HG02973 (cell line): ENCODE measurements around the gene LCE6A.

Experiments used
- ATAC-seq: cut with Tn5 transposase; IDR thresholded peaks from one replicate; pipeline ENCODE4 v1.9.1; 2021; ENCODE audit warnings: moderate library complexity; ENCODE audit not compliant: unreplicated experiment

LCE6A gene

GRCh38 chr1:152842556-152842955 lies at the start of gene LCE6A:
LCE6A (plus strand) TSS chr1:152842856; CDS start chr1:152843521, 665 bp downstream.
- ATAC-seq = no peak

- no peak for ATAC-seq
These were observed 47.0 kb upstream of the LCE6A start for GRCh38 chr1:152795686-152796085.

GRCh38 chr1:152796421-152796820 lies 46.2 kb upstream of the LCE6A start, which contains the start of gene LCE1D:
LCE1D (plus strand) TSS chr1:152796721; CDS start chr1:152797795, 1,074 bp downstream.
- ATAC-seq = no peak

GRCh38 chr1:152801333-152801732 lies 41.3 kb upstream of the LCE6A start:
- no peak for ATAC-seq

- no peak for ATAC-seq
These were observed 36.1 kb upstream of the LCE6A start, which contains the start of gene LCE1C for GRCh38 chr1:152806576-152806975. LCE1C (minus strand) TSS chr1:152806651; CDS start chr1:152805478, 1,173 bp downstream.

- no peak for ATAC-seq
These were observed 31.6 kb upstream of the LCE6A start for GRCh38 chr1:152811050-152811449.

GRCh38 chr1:152811671-152812070 lies 31.0 kb upstream of the LCE6A start, which contains the start of gene LCE1B:
LCE1B (plus strand) TSS chr1:152811971; CDS start chr1:152812447, 476 bp downstream.
- ATAC-seq = no peak

- no peak for ATAC-seq
These were observed 25.3 kb upstream of the LCE6A start for GRCh38 chr1:152817309-152817708.

- ATAC-seq = no peak
These were observed 19.4 kb upstream of the LCE6A start for GRCh38 chr1:152823294-152823693.

GRCh38 chr1:152824964-152825363 lies 17.7 kb upstream of the LCE6A start:
- ATAC-seq = no peak

- ATAC-seq = no peak
These were observed 15.5 kb upstream of the LCE6A start, which contains the start of gene LCE1A for GRCh38 chr1:152827173-152827572. LCE1A (plus strand) TSS chr1:152827473; CDS start chr1:152827473, 0 bp downstream.

GRCh38 chr1:152836870-152837269 lies 5.8 kb upstream of the LCE6A start:
- no peak for ATAC-seq

- ATAC-seq = no peak
These were observed 13.0 kb downstream of the LCE6A start for GRCh38 chr1:152855661-152856060.

GRCh38 chr1:152858062-152858461 lies 15.4 kb downstream of the LCE6A start:
- no peak for ATAC-seq

- no peak for ATAC-seq
These were observed 17.0 kb downstream of the LCE6A start, which contains the start of gene LCE7A for GRCh38 chr1:152859696-152860095. LCE7A (plus strand) TSS chr1:152859996; CDS start chr1:152860698, 702 bp downstream.

- ATAC-seq = no peak
These were observed 17.5 kb downstream of the LCE6A start for GRCh38 chr1:152860129-152860528.

- ATAC-seq = no peak
These were observed 18.7 kb downstream of the LCE6A start for GRCh38 chr1:152861374-152861773.

- ATAC-seq = no peak
These were observed 21.8 kb downstream of the LCE6A start for GRCh38 chr1:152864443-152864842.

- no peak for ATAC-seq
These were observed 23.7 kb downstream of the LCE6A start for GRCh38 chr1:152866321-152866720.

- no peak for ATAC-seq
These were observed 27.3 kb downstream of the LCE6A start for GRCh38 chr1:152869808-152870419.

- ATAC-seq = no peak
These were observed 28.4 kb downstream of the LCE6A start for GRCh38 chr1:152870831-152871730.

- ATAC-seq = no peak
These were observed 29.1 kb downstream of the LCE6A start for GRCh38 chr1:152871731-152872126.
